NCI-H1092 treated with DMSO at 0.1 percent for 48 hours (cell line): Measurements from ENCODE around the gene FAM131B.
"Not testable (repeated sequence)": the region's sequence is repeated elsewhere in the genome, so short reads cannot be mapped to it uniquely, and the experiment has no call there.

Experiments used
- DNase-seq: peaks from one replicate; lab custom pipeline; 2025; lab: John Stamatoyannopoulos, UW

FAM131B gene

GRCh38 chr7:143395187-143396149, 33.0 kb upstream of the FAM131B start:
- no peak for DNase-seq

DNA sequence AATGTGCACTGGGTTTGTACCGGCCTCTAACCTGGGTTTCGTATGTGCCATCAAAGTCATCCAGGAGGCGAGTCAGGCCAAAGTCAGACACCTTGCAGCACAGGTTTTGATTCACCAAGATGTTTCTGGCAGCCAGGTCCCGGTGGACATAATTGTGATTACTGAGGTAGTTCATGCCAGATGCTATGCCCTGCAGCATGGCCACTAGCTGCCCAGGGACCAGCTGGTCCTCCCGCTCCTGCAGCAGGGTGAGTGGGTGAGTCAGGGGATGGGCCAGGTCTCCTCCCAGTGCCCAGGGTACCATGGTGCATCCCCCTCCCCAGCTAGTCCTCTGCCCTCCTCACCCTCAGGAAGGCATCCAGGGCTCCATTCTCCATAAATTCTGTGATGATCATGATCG, 32.3 kb upstream of the FAM131B start:
- DNase-seq = no peak

DNA sequence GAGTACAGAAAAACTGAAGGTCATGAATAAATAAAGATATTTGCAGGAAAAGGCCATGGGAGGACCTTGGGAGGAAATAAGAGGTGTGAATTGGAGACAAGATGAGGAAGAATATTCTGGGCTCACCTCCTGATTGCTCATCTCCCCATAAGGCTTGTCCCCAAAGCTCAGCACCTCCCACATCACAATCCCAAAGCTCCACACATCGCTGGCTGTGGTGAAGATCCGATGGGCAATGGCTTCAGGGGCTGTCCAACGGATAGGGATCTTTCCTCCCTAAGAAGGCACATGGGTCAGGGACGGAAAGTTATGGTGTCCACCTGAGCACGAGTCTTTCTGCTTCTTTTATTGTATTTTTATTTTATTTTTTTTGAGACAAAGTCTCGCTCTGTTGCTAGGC, 31.6 kb upstream of the FAM131B start:
- no peak for DNase-seq

- no peak for DNase-seq
Observed at GRCh38 chr7:143393267-143394041, 30.9 kb upstream of the FAM131B start.

GRCh38 chr7:143392875-143393266, 30.4 kb upstream of the FAM131B start:
- no peak for DNase-seq

- DNase-seq = not testable (repeated sequence)
Observed at GRCh38 chr7:143392427-143392826, 29.9 kb upstream of the FAM131B start.

DNA sequence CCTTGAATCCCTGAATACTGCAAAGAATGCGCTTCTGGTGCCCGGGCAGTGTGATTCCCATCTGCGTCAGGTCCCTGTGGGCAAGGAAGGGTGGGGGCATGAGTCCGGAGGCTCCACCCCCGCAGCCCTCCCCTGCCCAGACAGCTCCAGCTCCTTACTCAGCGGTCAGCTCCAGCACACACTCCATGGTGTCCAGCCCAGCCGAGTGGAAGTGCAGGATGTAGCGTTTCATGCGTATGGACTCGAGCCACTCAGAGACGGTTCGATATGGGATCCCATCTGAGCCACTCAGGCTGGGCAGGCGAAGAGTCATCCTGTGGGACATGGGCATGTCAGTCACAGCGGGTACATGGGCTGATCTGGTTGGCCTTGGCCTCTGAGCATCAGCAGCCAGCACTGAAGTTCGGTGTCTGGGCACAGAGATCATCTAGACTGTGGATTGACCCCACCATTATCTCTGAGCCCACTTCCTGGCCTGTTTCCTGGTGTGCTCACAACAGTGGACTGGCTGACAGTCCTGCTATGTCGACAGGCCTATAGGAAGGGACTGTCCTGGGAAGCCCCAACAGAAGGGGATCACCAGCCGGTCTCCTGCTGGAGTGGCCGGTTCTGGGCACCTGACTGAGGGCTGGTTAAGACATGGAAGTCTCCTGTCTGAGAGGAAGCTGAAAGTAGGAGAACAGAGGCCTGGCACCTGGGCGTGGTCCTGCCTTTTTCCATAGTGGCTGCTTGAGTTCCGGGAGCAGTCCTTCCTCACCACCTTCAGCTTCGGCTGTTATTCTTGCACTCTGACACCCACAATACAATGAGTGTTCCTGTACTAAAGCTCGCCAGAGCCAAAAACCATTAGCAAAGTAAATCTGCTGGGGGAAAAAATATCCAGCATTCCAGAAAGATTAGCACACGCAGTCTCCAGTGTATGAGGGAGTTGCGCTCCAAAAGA, 29.2 kb upstream of the FAM131B start:
- no peak for DNase-seq

DNA sequence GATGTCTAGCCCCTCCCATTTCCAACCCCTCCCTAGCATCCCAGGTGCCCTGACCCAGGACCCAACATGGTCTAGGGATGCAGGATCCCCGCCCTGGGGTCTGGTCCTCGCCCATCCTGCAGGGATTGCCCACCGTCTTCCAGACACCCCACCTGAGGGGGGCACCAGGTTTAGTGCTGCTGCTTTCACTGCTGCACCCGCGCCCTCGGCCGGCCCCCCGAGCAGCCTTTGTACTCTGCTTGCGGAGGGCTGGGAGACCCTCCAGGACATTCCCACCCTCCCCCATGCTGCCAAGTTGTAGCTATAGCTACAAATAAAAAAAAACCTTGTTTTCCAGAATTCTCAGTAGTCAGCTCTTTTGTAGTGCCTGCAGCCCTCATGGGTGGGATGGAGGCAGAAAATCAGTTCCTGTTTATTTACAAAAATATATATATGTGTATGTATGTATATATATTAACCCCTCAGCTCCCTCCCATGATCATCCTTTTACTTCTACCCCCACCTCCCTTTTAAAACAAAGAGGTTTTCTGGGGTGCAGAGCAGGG, 28.3 kb upstream of the FAM131B start:
- no peak for DNase-seq

DNA sequence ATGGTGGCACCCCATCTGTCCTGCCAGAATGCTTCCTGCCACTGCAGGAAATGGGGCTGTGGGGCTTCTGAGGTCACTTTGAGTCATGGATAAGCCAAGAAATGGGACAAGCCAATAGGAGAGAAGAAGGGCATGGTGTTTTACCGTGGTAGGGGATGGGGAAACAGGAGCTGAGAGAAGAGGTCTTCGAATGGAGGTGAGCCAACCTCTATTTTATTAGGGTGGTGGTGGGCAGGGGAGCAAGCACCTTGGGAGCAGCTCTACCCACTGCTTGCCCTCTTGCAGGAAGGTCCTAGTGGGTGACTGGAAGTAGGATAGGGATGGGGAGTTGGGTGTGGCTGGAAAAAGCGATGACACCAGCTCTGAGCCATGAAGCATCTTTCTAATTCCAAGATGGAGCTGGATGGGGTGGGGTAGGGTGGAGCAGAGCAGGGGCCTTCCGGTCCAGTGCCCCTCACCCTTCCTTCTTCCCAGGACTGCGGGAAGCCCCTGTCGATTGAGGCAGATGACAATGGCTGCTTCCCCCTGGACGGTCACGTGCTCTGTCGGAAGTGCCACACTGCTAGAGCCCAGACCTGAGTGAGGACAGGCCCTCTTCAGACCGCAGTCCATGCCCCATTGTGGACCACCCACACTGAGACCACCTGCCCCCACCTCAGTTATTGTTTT, 27.7 kb upstream of the FAM131B start:
- DNase-seq = no peak

DNA sequence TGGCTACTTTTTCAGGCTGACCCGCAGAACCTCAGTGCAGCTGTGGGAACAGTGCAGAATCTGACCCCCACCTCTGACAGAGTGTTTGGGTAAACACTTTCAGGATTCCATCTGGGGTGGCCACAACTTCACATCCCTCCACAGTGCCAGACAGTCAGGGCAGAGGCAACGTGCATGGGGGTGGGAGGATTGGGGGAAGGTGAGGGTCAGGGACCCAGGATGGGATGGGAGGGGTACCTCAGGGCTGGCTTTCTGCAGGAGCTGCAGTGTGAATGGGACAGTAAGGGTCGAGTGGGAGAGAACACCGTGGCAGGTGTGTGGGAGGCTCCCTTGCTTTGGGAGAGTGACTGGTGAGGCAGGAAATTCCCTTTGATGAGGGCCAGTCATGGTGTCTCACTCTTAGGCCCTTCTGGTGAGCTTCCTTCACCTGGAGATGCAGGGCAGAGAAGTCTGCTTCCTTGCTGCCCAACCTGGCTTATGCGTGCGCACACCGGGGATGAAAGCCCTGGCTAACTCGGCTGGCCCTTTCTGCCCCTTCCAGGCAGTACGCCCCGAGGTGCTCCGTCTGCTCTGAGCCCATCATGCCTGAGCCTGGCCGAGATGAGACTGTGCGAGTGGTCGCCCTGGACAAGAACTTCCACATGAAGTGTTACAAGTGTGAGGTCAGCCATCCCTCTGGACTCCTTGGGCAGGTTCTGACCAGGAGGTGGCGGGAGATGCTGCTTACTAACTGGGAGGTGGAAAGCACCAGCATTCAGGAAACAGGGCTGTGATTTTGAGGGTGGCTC, 27.0 kb upstream of the FAM131B start:
- DNase-seq = no peak

- no peak for DNase-seq
Observed at GRCh38 chr7:143388491-143389101, 26.1 kb upstream of the FAM131B start.

- DNase-seq = no peak
Observed at GRCh38 chr7:143388051-143388450, 25.5 kb upstream of the FAM131B start.

- no peak for DNase-seq
Observed at GRCh38 chr7:143387156-143387975, 24.9 kb upstream of the FAM131B start.

DNA sequence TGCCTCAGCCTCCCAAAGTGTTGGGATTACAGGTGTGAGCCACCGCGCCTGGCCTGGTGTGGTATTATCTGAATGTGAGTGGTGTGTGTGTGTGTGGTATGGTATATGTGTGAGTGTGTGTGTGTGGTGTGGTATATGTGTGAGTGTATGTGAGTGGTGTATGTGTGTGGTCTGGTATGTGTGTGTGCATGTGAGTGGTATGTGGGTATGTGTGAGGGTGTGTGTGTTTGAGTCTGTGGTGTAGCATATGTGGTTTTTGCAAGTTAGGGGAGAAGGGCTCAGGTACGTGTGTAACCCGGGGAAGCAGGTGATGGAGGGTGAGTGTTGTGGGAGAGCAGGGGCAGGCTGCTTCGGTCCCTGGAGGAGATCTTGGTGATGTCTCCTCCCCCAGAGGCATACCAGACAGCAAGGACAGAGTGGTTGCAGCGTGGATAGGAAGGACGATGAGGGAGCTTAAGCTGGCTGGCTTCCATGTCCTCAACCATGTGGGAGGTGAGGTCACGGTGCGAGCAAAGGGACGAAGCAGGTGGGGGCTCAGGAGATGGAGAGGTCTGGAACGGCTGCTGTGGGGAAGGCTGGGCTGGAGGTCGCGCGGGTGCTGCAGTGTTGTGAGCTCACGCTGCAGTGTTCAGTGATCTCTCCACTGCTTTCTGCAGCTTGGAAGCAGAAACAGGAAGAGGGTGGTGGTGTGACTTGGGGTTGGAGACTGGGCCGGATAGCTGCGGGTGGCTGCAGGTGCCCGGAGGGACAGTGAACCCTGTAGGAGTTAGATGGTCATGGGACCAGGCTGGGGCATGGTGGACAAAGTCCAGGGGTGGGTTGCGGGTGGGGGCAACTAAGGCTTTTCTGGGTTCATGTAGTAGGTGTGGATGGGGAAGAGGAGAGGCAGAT, 23.6 kb upstream of the FAM131B start:
- no peak for DNase-seq

DNA sequence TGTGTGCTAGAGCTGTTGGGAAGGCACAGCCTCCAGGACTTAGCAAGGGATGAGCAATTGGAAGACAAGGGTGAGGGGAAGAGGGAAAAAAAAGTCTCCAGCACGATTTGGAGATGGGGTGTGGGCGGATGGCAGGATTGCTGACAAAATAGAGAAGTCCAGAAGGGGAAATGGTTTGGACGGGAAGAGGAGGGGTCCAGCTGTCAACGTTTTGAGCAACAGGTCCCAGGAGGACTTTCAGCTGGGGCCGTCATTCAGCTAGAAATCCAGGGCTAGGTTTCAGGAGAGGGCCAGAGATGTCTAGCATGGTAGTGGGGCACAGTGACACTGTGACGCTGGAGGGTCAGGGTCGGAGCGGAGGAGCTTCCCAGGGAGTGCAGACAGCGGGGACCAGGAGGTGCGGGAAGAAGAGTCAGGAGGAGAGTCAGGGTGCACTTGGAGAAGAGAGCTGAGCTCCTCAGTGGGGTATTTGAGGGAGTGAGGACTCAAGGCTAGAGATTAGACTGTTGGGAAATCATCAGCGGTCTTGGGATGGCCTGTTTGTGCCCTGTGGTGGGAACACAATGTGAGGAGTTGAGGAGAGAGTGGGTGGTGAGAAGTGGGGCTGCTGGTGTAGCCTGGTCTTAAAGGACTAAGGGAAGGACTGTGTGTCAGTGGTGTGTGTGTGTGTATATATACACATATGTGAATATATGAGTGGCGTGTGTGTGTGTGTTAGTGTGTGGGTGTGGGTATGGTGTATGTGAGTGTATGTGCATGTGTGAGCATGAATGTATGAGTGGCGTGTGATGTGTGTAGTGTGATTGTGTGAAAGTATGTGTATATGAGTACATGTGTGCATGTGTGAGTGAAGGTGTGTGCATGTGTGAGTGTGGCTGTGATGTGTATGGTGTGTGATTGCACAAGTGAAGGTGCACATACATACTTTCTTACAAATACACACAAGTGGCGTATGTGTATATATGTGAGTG, 22.4 kb upstream of the FAM131B start:
- no peak for DNase-seq

GRCh38 chr7:143384148-143384547, 21.6 kb upstream of the FAM131B start:
- no peak for DNase-seq

- DNase-seq = no peak
Observed at GRCh38 chr7:143383642-143383957, 21.1 kb upstream of the FAM131B start.
